IMR-90 (cell line): ENCODE measurements around the gene CEP152. TPM values are rescaled to one million over a fixed set of nuclear protein-coding genes. Genes with fewer than 3 reads are reported as not detected.

Experiments used
- ATAC-seq: fragments of 200-7000 bp; cut with Tn5 transposase; 2 replicates; pipeline ENCODE4 v1.9.1; 2020; ENCODE audit warnings: low read depth, mild to moderate bottlenecking, moderate library complexity
- BruUV-seq: library from RNA; stranded (reverse); fragments of 400-500 nt; replicated peaks from 2 replicates; lab custom pipeline; 2021; lab: Mats Ljungman, UMichigan
- CTCF ChIA-PET: fragments of 300-600 bp; formaldehyde crosslinking; extraction: SDS; loops from one replicate; lab custom pipeline; 2021; ENCODE audit warnings: antibody characterized with exemption; lab: Yijun Ruan, JAX
- POLR2A ChIA-PET: fragments of 300-600 bp; sonication (Branson Sonifier 250); formaldehyde crosslinking; loops from one replicate; lab custom pipeline; 2022; ENCODE audit warnings: antibody characterized with exemption; ENCODE audit not compliant: unreplicated experiment; lab: Charles Lee
- DNase-seq: peaks from one replicate; pipeline ENCODE4 v3.0.0; 2013
- H2AFZ ChIP-seq: replicated peaks from 2 replicates; pipeline ENCODE3; 2013; ENCODE audit warnings: low read length, mild to moderate bottlenecking; ENCODE audit not compliant: poor library complexity
- H2AK5ac ChIP-seq: 2 replicates; pipeline ENCODE4 v1.6.1; 2013; ENCODE audit warnings: low read depth, low read length, inconsistent platforms
- H2AK9ac ChIP-seq: replicated peaks from 2 replicates; pipeline ENCODE3; 2013; ENCODE audit warnings: mild to moderate bottlenecking, low read depth, low read length, moderate library complexity; ENCODE audit not compliant: poor library complexity
- H2BK120ac ChIP-seq: 2 replicates; pipeline ENCODE4 v1.6.1; 2013; ENCODE audit warnings: low read depth, low read length, inconsistent platforms
- H2BK15ac ChIP-seq: 3 replicates; pipeline ENCODE4 v1.6.1; 2013; ENCODE audit warnings: low read depth, low read length, inconsistent platforms
- H2BK20ac ChIP-seq: 2 replicates; pipeline ENCODE4 v1.6.1; 2013; ENCODE audit warnings: low read depth, mild to moderate bottlenecking, inconsistent platforms, low read length, moderate library complexity
- H2BK5ac ChIP-seq: 2 replicates; pipeline ENCODE4 v1.6.1; 2013; ENCODE audit warnings: mild to moderate bottlenecking, low read depth, low read length, inconsistent platforms; ENCODE audit not compliant: poor library complexity, severe bottlenecking
- H3K14ac ChIP-seq: replicated peaks from 2 replicates; pipeline ENCODE4 v1.6.1; 2013; ENCODE audit warnings: low read depth, low read length, inconsistent platforms
- H3K18ac ChIP-seq: 2 replicates; pipeline ENCODE4 v1.6.1; 2013; ENCODE audit warnings: low read depth, low read length, control low read depth
- H3K23ac ChIP-seq: 2 replicates; pipeline ENCODE4 v1.6.1; 2013; ENCODE audit warnings: low read depth, low read length, inconsistent platforms
- H3K27ac ChIP-seq: 2 replicates; pipeline ENCODE4 v1.5.1; 2013; ENCODE audit warnings: mild to moderate bottlenecking, control low read depth, low read length; ENCODE audit not compliant: insufficient read depth
- H3K27me3 ChIP-seq: 2 replicates; pipeline ENCODE4 v1.6.1; 2013; ENCODE audit warnings: low read length; ENCODE audit not compliant: control insufficient read depth, insufficient read depth
- H3K36me3 ChIP-seq: 2 replicates; pipeline ENCODE4 v1.6.1; 2013; ENCODE audit warnings: low read length, mixed read lengths; ENCODE audit not compliant: control insufficient read depth, insufficient read depth
- H3K4ac ChIP-seq: 2 replicates; pipeline ENCODE4 v1.6.1; 2013; ENCODE audit warnings: low read depth, low read length, inconsistent platforms
- H3K4me1 ChIP-seq: 2 replicates; pipeline ENCODE4 v1.6.1; 2013; ENCODE audit warnings: low read length, mixed read lengths; ENCODE audit not compliant: control insufficient read depth, insufficient read depth
- H3K4me2 ChIP-seq: 2 replicates; pipeline ENCODE4 v1.6.1; 2013; ENCODE audit warnings: low read depth, mild to moderate bottlenecking, control low read depth, low read length, moderate library complexity
- H3K4me3 ChIP-seq: 2 replicates; pipeline ENCODE4 v1.5.1; 2013; ENCODE audit warnings: low read depth, mild to moderate bottlenecking, control low read depth, low read length, moderate library complexity; ENCODE audit not compliant: insufficient read depth
- H3K56ac ChIP-seq: 2 replicates; pipeline ENCODE4 v1.6.1; 2013; ENCODE audit warnings: low read length, inconsistent platforms; ENCODE audit not compliant: insufficient read depth; ENCODE audit errors: extremely low read depth
- H3K79me1 ChIP-seq, 2 experiments: 2 replicates each; pipeline ENCODE4 v1.6.1; 2013; ENCODE audit warnings: low read length in 2 of 2, inconsistent platforms in 1 of 2, low read depth in 1 of 2
- H3K9ac ChIP-seq: 2 replicates; pipeline ENCODE4 v1.6.1; 2013; ENCODE audit warnings: low read depth, low read length, control low read depth
- H3K9me1 ChIP-seq: 2 replicates; pipeline ENCODE4 v1.6.1; 2013; ENCODE audit warnings: low read length, inconsistent platforms; ENCODE audit not compliant: insufficient read depth
- H3K9me3 ChIP-seq: 2 replicates; pipeline ENCODE4 v1.6.1; 2013; ENCODE audit warnings: low read length; ENCODE audit not compliant: control insufficient read depth, insufficient read depth
- H4K20me1 ChIP-seq: 2 replicates; pipeline ENCODE4 v1.6.1; 2013; ENCODE audit warnings: low read length, inconsistent platforms; ENCODE audit not compliant: insufficient read depth
- H4K5ac ChIP-seq: 2 replicates; pipeline ENCODE4 v1.6.1; 2013; ENCODE audit warnings: mild to moderate bottlenecking, low read depth, low read length, control low read depth
- H4K8ac ChIP-seq, 2 experiments: 2 replicates each; pipeline ENCODE4 v1.6.1; 2013; ENCODE audit warnings: low read depth in 2 of 2, low read length in 2 of 2, control low read depth in 1 of 2, inconsistent platforms in 1 of 2
- H4K91ac ChIP-seq: 2 replicates; pipeline ENCODE4 v1.6.1; 2013; ENCODE audit warnings: low read depth, low read length, inconsistent platforms; ENCODE audit not compliant: insufficient read depth
- CHD1 ChIP-seq: IDR thresholded peaks from 2 replicates; pipeline ENCODE4 v1.6.1; 2012; ENCODE audit warnings: low read depth, low read length, improper control_type of control experiment
- FOS ChIP-seq: fragments of 150-350 bp; IDR thresholded peaks from 2 replicates; pipeline ENCODE4 v1.6.1; 2016; ENCODE audit warnings: low read depth, low read length
- MAFK ChIP-seq: IDR thresholded peaks from 2 replicates; pipeline ENCODE4 v1.6.1; 2012; ENCODE audit warnings: low read depth, low read length, improper control_type of control experiment
- MAZ ChIP-seq: IDR thresholded peaks from 2 replicates; pipeline ENCODE4 v1.6.1; 2012; ENCODE audit warnings: low read depth, mild to moderate bottlenecking, low read length, improper control_type of control experiment, moderate library complexity, borderline replicate concordance
- NFE2L2 ChIP-seq: fragments of 150-350 bp; IDR thresholded peaks from 2 replicates; pipeline ENCODE4 v1.6.1; 2016; ENCODE audit warnings: low read depth, mild to moderate bottlenecking, low read length
- POLR2A ChIP-seq: IDR thresholded peaks from 2 replicates; pipeline ENCODE4 v1.6.1; 2012; ENCODE audit warnings: mild to moderate bottlenecking, low read depth, low read length
- RFX5 ChIP-seq: IDR thresholded peaks from 2 replicates; pipeline ENCODE4 v1.8.0; 2012; ENCODE audit warnings: low read depth, mild to moderate bottlenecking, low read length, moderate library complexity
- WGBS, 2 experiments: methylation state at CpG; one replicate each; pipeline versions ENCODE4 v1.1.5 to v1.1.7; 2013; ENCODE audit warnings: missing lambda C conversion rate in 2 of 2; ENCODE audit not compliant: insufficient read length in 1 of 2; ENCODE audit errors: extremely low coverage in 2 of 2; 5-methylcytosine and 5-hydroxymethylcytosine counted together
- dilution Hi-C: fragments of 300-500 bp; cut with HindIII; formaldehyde crosslinking; loops from one replicate; pipeline ENCODE4 v1.14.3; 2018; ENCODE audit warnings: low sequenced_read_pairs; ENCODE audit not compliant: unreplicated experiment
- in situ Hi-C: fragments of 300-500 bp; cut with MboI; formaldehyde crosslinking; loops from 3 replicates; pipeline ENCODE4 v1.14.3; 2019; ENCODE audit warnings: low sequenced_read_pairs, inconsistent platforms, mixed read lengths
- intact Hi-C: fragments of 100-400 bp; cut with micrococcal nuclease; formaldehyde crosslinking; loops from 2 replicates; pipeline ENCODE4 v1.10.0; 2022
- polyA plus RNA-seq, 3 experiments: library from polyadenylated mRNA; depleted of rRNA; stranded (reverse); fragments of >200 nt; gene quantifications; 2 replicates each; pipeline ENCODE4 v1.2.3, GENCODE V29; 2012; ENCODE audit warnings: low replicate concordance in 1 of 3
- total RNA-seq: library from RNA; depleted of rRNA; stranded (reverse); fragments of >200 nt; gene quantifications from 2 replicates; pipeline ENCODE4 v1.2.3, GENCODE V29; 2012

The CEP152 gene
- total and polyA plus RNA-seq, 2 of the 4 experiments (the other 2 are of a cell fraction), result 2.1 to 7.3 TPM

- Histone ChIP-seq H2AK5ac (0 out of 2 replicates have a peak overlapping the region, but pooled peaks have one; percentile 15), H3K36me3 (no peaks in the 10 kb centered on the region), H4K8ac (peak overlapping the region in 1 of 2 experiments; percentile 70; a peak in 2 of 4 replicates), H2AK9ac (no peak overlapping the region), H3K27ac (no peak overlapping the region), H3K79me1 (no peaks in the 10 kb centered on the region), H3K4me2 (no peak overlapping the region), H2BK120ac (peak overlapping the region; percentile 82), H3K4me3 (no peak overlapping the region), H4K5ac (no peak overlapping the region), H3K18ac (no peak overlapping the region), H4K20me1 (no peaks in the 10 kb centered on the region), H3K9me1 (no peaks in the 10 kb centered on the region), H2BK20ac (peak overlapping the region; percentile 78), H3K9me3 (no peaks in the 10 kb centered on the region), H2BK15ac (peak overlapping the region; percentile 70; the same call in 1 of the 3 replicates), H3K23ac (no peak overlapping the region), H3K4me1 (peaks cover 2% of the 10 kb centered on the region; the same call in 1 of the 2 replicates), H3K9ac (no peak overlapping the region), H3K4ac (peak overlapping the region; percentile 76; the same call in 1 of the 2 replicates), H3K56ac (no peak overlapping the region), H3K14ac (peak overlapping the region; percentile 40; the same call in 1 of the 2 replicates), H2AFZ (no peak overlapping the region), H3K27me3 (no peaks in the 10 kb centered on the region), H2BK5ac (no peak overlapping the region), H4K91ac (peak overlapping the region; percentile 50; the same call in 1 of the 2 replicates)
- CTCF ChIA-PET, result no interaction called here
- dilution Hi-C loops (no loop called here), in situ Hi-C loops (loop anchor here (25.0 kb wide), 1 partner anchor 1434 kb away; no protein-coding TSS in a partner anchor), intact Hi-C loops (no loop called here)
- no TSS peak for BruUV-seq
- POLR2A ChIA-PET, result no interaction called here
- peak; percentile 65 for DNase-seq
- WGBS, 2 experiments, result no CpG with 5 or more reads among the region's 1 CpG
- no peak for TF ChIP-seq MAFK
- TF ChIP-seq MAZ, result no peak
- no peak for TF ChIP-seq NFE2L2
- TF ChIP-seq FOS, result no peak
- TF ChIP-seq CHD1, result no peak
- no peak for TF ChIP-seq RFX5
- TF ChIP-seq POLR2A, result no peak
- ATAC-seq, result no peak
These were observed 107.3 kb downstream of the CEP152 start for GRCh38 chr15:48703544-48703943.
